Activated CD8-positive, alpha-beta memory T cell treated with anti-CD3 and anti-CD28 coated beads for 48 hours (primary cell): ENCODE data around the gene SEMA4G.

Experiments used
- DNase-seq, 3 experiments: peaks; one replicate each; pipeline ENCODE4 v3.0.0-alpha.2; 2020; ENCODE audit warnings: low read depth in 2 of 3, low spot score in 2 of 3

The SEMA4G gene

DNA sequence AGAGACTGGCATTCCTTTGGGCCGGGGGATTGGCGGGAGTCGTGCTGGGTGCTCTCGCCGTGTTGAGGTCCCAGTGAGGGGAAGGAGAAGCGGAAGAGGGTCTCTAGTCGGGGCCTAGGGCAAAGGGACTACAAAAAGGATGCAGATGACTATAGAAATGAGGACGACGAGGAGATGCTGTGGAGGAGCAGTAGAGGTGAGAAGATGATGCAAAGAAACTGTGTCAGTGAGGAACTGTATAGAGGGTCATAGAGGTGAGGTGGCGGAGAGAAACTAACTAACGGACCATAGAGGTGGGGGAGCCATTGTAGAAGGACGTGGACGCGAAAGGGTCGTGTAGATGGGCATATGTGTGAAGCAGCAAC lies 18.4 kb downstream of the SEMA4G start:
- no peak for DNase-seq

- DNase-seq, result no peak
Observed at GRCh38 chr10:100988166-100988565, 18.9 kb downstream of the SEMA4G start.

- DNase-seq, result no peak
Observed at GRCh38 chr10:100989088-100989487, 19.8 kb downstream of the SEMA4G start.

- DNase-seq, result no peak
Observed at GRCh38 chr10:100993986-100994708, 24.8 kb downstream of the SEMA4G start.

GRCh38 chr10:100995181-100995580 lies 25.9 kb downstream of the SEMA4G start:
- no peak for DNase-seq

DNA sequence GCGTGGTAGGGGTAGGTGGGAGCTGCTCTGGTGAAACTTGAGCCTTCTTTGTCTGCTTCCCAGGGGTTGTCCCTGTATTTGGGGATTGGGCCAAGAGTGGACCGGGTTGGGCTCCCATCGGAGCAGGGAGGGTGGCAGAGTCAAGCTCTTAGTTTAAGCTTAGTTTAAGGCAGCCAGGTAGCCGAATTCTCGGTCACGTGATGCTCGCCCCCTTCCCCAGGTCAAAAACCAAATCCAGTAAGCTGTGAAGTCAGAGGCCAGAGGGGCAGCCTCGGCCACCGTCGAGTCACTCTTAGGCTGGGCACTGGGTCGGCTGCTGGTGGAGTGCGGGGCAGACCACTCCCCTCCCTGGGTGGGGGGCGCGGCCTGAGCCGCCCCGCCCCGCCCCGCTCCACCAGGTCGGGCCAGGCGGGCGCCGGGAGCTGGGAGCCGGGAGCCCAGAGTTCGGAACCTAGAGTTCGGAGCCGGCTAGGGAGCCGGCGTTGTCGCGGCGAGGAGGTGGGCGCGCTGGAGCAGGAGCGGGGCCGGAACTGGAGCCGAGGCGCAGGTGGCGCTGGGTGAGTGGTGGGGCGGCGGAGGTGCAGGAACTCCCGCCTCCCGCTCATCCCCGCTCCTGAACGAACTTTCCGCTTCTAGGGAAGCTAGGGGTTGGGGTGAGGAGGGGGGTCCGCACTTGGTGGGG lies 27.5 kb downstream of the SEMA4G start:
- DNase-seq, result no peak

- DNase-seq, result peak in 2 of 3 experiments; percentile 59 to 68
Observed at GRCh38 chr10:100997360-100998182, 28.3 kb downstream of the SEMA4G start.

- peak in 1 of 3 experiments; percentile 40 for DNase-seq
Observed at GRCh38 chr10:100998183-100998990, 29.1 kb downstream of the SEMA4G start.

GRCh38 chr10:100998991-100999741 lies 29.9 kb downstream of the SEMA4G start:
- DNase-seq, result peak in 2 of 3 experiments; percentile 58 to 64

DNA sequence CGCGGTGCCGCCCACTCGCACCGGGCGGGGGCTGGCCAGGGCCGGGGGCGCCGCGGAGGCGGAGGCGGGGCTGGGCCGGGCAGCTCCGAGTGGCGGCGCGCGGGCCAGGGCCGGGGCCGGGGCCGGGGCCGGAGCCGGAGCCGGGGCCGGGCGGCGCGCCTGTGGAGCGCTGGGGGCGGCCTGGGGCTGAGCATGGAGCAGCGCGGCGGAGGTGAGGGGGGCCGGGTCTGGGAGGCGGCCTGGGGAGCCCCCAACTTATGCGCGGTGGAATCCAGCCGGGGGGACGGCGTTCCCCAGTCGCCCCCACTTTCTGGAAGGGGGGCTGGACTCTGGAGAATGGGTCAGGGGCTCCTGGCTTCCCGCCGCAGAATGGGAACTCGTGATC lies 30.4 kb downstream of the SEMA4G start, which contains the start of gene LZTS2:
Gene LZTS2, plus strand, starts transcription at position 67 of the 385 bp plus-strand sequence. CDS start 2,731 bp downstream, outside the sequence.
- no peak for DNase-seq

DNA sequence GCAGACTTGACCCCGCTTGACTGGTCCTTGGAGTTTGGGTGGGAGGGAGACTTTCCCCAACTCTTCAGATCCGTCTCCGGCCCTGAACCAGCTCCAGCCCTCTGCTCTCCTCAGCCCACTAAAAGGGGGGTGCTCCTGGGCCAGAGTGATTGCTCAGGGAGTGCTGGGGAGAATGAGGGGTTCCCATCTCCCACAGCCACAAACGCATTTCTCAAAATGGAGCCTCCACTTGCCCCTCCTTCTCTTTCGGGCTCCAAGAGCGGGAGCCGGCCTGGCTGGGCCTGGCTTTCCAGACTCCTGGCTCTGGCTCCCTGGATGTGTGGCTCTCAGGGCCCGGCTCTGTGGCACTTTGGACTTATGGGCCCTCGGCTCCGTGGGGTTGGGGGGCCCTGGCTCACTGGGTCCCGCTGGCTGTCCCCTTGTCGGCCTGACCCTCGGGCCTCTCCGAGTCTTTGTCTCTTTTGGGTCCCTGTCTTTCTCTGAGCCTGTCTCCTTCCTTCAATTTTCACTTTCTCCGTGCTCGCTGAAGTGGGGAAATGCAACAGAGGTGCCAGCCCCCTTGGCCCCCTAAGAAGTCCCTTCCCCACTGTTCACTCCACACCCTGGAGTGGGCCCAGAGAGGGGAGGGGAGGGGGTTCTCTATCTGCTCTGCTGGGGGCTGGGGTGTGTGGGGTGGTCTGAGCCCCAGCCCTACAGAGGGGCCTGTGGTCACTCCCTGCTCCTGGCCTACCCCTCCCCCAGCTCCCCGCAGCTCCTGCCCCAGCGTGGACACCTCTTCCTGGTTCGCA lies 31.0 kb downstream of the SEMA4G start:
- no peak for DNase-seq

DNA sequence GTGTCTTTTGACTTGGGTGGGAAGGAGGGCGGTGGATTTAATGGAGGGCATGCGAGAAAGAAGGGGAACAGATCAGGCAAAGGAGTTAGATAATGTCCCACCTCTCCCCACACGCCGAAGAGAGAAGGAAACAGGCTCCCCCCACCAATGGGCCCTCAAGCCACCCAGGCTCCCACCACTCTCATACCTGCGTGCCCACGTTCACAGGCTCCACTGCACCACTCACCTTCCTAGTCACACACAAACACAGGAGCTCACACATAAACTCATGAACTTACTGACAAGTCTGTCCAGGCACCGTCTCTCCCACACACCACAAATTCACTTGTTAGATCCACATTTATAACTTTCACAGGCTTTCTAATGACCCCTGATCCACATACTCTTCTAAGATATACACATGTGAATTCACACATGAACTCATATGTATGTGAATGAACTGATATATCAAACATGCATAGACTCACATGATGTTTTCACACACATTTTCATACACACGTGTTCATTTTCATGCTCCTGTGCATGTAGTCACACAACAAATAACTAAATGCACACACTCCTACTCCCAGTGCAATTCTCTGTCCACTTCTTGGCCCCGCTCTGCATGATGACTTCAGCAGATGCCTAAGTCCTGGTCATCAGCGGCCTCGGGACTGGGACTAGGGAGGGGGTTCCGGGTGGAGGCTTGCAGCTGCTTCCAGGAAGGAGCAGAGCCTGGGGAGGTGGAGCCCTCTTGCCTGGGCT lies 31.8 kb downstream of the SEMA4G start:
- DNase-seq, result no peak

- no peak for DNase-seq
Observed at GRCh38 chr10:101001659-101002035, 32.3 kb downstream of the SEMA4G start.

- DNase-seq, result no peak
Observed at GRCh38 chr10:101002456-101002855, 33.2 kb downstream of the SEMA4G start.

DNA sequence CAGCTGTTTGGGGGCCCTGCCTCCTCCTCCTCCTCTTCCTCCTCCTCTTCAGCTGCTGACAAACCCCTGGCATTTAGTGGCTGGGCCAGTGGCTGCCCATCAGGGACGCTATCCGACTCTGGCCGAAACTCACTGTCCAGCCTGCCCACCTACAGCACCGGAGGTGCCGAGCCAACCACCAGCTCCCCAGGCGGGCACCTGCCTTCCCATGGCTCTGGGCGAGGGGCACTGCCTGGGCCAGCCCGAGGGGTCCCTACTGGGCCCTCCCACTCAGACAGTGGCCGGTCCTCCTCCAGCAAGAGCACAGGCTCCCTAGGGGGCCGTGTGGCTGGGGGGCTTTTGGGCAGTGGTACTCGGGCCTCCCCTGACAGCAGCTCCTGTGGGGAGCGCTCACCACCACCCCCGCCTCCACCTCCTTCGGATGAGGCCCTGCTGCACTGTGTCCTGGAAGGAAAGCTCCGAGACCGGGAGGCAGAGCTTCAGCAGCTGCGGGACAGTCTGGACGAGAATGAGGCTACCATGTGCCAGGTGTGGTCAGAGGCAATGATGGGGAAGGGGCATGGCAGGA lies 34.4 kb downstream of the SEMA4G start:
- no peak for DNase-seq

DNA sequence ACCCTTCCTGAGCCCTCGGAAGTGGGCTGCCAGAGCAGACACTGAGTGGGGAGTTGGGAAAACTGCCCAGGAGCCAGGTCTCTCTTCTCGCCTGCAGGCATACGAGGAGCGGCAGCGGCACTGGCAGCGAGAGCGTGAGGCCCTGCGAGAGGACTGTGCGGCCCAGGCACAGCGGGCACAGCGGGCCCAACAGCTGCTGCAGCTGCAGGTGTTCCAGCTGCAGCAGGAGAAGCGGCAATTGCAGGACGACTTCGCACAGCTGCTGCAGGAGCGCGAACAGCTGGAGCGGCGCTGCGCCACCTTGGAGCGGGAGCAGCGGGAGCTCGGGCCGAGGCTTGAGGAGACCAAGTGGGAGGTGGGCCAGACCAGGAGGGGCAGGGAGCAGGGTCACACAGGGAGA lies 36.1 kb downstream of the SEMA4G start:
- DNase-seq, result no peak

GRCh38 chr10:101005869-101006567 lies 36.7 kb downstream of the SEMA4G start:
- no peak for DNase-seq

GRCh38 chr10:101006593-101007098 lies 37.3 kb downstream of the SEMA4G start:
- no peak for DNase-seq
